ENCODE measurements around the gene HSPB9.
"Not testable (repeated sequence)": the region's sequence is repeated elsewhere in the genome, so short reads cannot be mapped to it uniquely, and the experiment has no call there.

Gene HSPB9

GRCh38 chr17:42143138-42143537 lies 20.5 kb downstream of the HSPB9 start:
- not testable (repeated sequence) for DNase-seq (ENCODE audit: low read depth in 2 of 2)

- DNase-seq (ENCODE audit: low read depth in 2 of 2) = no peak
Observed at GRCh38 chr17:42146911-42147607, 24.5 kb downstream of the HSPB9 start.

GRCh38 chr17:42153919-42154742 lies 31.5 kb downstream of the HSPB9 start:
- no peak for DNase-seq (ENCODE audit: low read depth in 2 of 2)

GRCh38 chr17:42155614-42156045 lies 33.0 kb downstream of the HSPB9 start:
- no peak for DNase-seq (ENCODE audit: low read depth in 2 of 2)

GRCh38 chr17:42159796-42160530 lies 37.4 kb downstream of the HSPB9 start:
- no peak for DNase-seq (ENCODE audit: low read depth in 2 of 2)

- no peak for DNase-seq (ENCODE audit: low read depth in 2 of 2)
Observed at GRCh38 chr17:42160531-42160910, 37.9 kb downstream of the HSPB9 start.

- DNase-seq (ENCODE audit: low read depth in 2 of 2) = peak in 1 of 2 donors; percentile 51
Observed at GRCh38 chr17:42163113-42163512, 40.5 kb downstream of the HSPB9 start.

- DNase-seq (ENCODE audit: low read depth in 2 of 2) = no peak
Observed at GRCh38 chr17:42163696-42164407, 41.2 kb downstream of the HSPB9 start.

GRCh38 chr17:42165751-42166150 lies 43.1 kb downstream of the HSPB9 start:
- DNase-seq (ENCODE audit: low read depth in 2 of 2) = no peak

GRCh38 chr17:42166196-42166763 lies 43.7 kb downstream of the HSPB9 start:
- no peak for DNase-seq (ENCODE audit: low read depth in 2 of 2)

- DNase-seq (ENCODE audit: low read depth in 2 of 2) = no peak
Observed at GRCh38 chr17:42167807-42168206, 45.2 kb downstream of the HSPB9 start.

GRCh38 chr17:42169351-42169750 lies 46.7 kb downstream of the HSPB9 start:
- no peak for DNase-seq (ENCODE audit: low read depth in 2 of 2)

- DNase-seq (ENCODE audit: low read depth in 2 of 2) = no peak
Observed at GRCh38 chr17:42171831-42172230, 49.2 kb downstream of the HSPB9 start.
